ENCODE results near the gene CATSPER4.
"Not testable (repeated sequence)": the region's sequence is repeated elsewhere in the genome, so short reads cannot be mapped to it uniquely, and the experiment has no call there.

CATSPER4 gene

DNA sequence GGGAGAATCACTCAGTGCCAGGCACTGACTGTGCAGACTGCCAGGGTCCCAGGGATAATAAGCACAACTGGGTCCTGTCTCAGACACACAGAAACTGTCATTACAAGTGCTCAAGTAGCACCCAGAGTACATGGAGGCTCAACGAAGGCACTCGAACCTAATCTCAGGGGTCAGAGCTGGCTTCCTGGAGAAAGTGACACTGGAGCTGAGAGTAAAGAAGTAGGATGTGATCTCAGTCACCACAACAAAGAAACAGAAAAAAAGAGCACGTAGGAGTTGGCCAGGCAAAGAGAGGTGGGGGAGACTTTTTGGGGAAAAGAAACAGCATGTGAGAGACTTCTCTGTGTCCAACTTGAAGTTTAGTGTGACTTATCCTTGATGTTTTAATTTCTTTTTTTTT is 1.3 kb downstream of the CATSPER4 start:
- no peak for DNase-seq (ENCODE audit: low read depth, low spot score)

DNA sequence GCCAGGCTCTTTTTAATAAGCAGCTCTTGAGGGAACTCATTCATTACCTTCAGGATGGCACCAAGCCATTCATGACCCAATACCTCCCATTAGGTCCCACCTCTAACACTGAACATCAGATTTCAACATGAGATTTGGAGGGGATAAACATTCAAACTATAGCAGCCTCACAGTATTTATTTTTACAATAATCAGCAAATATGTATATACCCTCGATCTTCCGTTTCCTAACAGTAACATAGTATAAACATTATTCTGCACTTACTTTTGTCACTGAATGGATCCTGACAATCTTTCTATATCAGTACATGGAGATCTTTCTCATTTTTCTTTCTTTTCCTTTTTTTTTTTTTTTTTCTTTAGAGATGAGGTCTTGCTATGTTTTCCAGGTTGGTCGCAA is 5.4 kb downstream of the CATSPER4 start:
- DNase-seq (ENCODE audit: low read depth, low spot score) = no peak

GRCh38 chr1:26197301-26197700 is 6.9 kb downstream of the CATSPER4 start:
- DNase-seq (ENCODE audit: low read depth, low spot score) = no peak

DNA sequence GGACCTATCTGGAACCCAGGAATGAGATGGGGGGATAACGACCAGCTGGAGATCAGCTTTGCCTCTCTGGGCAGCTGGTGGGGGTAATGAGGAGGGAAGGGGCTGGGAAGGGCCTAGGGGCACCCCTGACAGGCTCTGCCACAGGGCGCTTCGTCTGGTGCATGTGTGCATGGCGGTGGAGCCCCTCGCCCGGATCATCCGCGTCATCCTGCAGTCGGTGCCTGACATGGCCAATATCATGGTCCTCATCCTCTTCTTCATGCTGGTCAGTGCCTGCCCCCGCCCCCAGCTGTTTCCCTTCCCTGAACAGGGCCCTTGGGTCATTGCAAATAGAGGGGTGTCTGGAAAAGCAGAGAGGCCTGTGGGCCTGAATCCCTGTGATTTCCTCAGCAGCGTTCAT is 7.4 kb downstream of the CATSPER4 start:
- no peak for DNase-seq (ENCODE audit: low read depth, low spot score)

DNA sequence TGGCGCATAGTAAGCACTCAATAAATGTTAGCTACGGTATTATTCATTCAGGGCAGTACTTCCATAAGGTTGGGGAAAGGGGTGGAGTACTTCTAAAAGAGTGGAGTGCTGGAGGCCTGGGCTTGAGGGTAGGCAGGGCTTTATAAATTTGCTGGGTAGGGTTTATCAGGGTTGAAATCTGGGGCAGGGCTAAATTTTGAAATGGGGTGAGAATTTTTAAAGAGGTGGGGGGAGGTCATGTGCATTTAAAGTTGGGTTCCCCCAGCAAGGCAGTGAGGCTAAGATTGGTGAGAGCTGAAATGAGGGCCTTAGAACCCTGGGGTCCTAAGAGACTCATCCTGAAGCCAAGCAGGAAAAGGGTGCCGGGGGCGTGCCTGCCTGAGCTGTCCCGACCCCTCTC is 10.0 kb downstream of the CATSPER4 start:
- no peak for DNase-seq (ENCODE audit: low read depth, low spot score)

DNA sequence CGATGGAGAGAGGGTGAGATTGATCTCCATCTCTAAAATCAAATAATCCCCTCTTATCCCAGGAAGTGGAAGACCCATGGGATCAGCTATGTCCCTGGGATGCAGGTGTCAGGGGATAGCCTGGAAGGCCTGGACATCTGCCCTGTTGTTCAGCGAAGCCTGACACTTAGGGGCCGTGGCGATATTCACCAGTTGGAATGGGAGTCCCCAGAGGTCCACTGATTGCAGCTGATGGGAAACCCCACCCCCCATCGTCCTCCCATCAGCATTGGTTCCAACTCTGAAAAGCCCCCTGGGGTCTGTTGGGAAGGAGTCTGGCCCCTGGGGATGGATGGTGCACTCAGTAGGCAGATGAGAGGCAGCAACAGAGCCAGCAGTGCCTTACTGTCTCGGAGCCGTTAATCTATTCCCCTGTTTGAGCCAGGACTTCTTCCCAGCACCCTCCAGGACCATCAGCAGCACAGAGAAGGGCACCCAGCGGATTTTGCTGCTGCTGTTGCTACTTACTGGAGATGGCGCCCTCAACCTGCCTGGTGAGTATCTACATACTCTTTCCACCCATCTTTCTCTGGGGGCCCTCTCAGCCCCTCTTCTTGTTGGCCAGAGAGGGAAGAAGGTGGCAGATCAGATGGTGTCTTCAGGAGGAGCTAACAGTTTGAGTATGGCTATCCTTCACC is 13.4 kb downstream of the CATSPER4 start:
- DNase-seq (ENCODE audit: low read depth, low spot score) = no peak

- DNase-seq (ENCODE audit: low read depth, low spot score) = no peak
Measured at GRCh38 chr1:26210147-26210870, 19.9 kb downstream of the CATSPER4 start.

GRCh38 chr1:26212726-26213125 is 22.3 kb downstream of the CATSPER4 start:
- no peak for DNase-seq (ENCODE audit: low read depth, low spot score)

DNA sequence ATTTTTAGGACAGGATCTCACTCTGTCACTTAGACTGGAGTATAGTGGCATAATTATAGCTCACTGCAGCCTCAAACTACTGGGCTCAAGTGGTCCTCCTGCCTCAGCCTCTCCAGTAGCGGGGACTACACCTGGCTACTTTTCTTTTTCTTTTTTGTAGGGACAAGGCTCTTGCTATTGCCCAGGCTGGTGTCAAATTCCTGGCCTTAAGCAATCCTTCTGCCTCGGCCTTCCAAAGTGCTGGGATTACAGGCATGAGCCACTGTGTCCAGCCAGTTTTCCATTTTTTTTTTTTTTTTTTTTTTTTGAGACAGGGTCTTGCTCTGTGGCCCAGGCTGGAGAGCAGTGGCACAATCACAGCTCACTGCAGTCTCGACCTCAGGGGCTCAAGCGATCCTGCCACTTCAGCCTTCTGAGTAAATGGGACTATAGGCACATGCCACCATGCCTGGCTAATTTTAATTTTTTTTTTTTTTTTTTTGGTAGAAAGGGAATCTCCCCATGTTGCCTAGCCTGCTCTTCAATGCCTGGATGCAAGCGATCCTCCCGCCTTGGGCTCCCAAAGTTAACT is 23.0 kb downstream of the CATSPER4 start:
- DNase-seq (ENCODE audit: low read depth, low spot score) = no peak

GRCh38 chr1:26215246-26215645 is 24.8 kb downstream of the CATSPER4 start:
- no peak for DNase-seq (ENCODE audit: low read depth, low spot score)

- DNase-seq (ENCODE audit: low read depth, low spot score) = no peak
Measured at GRCh38 chr1:26218906-26219494, 28.6 kb downstream of the CATSPER4 start.

- DNase-seq (ENCODE audit: low read depth, low spot score) = no peak
Measured at GRCh38 chr1:26220199-26220912, 30.0 kb downstream of the CATSPER4 start.

GRCh38 chr1:26221094-26221493 is 30.7 kb downstream of the CATSPER4 start:
- DNase-seq (ENCODE audit: low read depth, low spot score) = no peak

GRCh38 chr1:26224606-26225005 is 34.2 kb downstream of the CATSPER4 start:
- no peak for DNase-seq (ENCODE audit: low read depth, low spot score)

- no peak for DNase-seq (ENCODE audit: low read depth, low spot score)
Measured at GRCh38 chr1:26225033-26225831, 34.8 kb downstream of the CATSPER4 start.

- DNase-seq (ENCODE audit: low read depth, low spot score) = not testable (repeated sequence)
Measured at GRCh38 chr1:26230682-26231081, 40.3 kb downstream of the CATSPER4 start.

GRCh38 chr1:26233903-26234643 is 43.7 kb downstream of the CATSPER4 start, which contains the start of gene CEP85:
Gene CEP85 (plus strand): TSS chr1:26234200. CDS start chr1:26239784, 5,584 bp downstream.
- peak; percentile 96 for DNase-seq (ENCODE audit: low read depth, low spot score)

GRCh38 chr1:26234644-26235370 is 44.4 kb downstream of the CATSPER4 start:
- DNase-seq (ENCODE audit: low read depth, low spot score) = no peak

GRCh38 chr1:26237230-26237966 is 47.0 kb downstream of the CATSPER4 start:
- DNase-seq (ENCODE audit: low read depth, low spot score) = no peak

Measured in activated naive CD8-positive, alpha-beta T cell treated with anti-CD3 and anti-CD28 coated beads, Interleukin-2, amount 50 U/mL, for 16 hours (primary cell).